Measurements from ENCODE around the gene NADK2. TPM values are rescaled to one million over a fixed set of nuclear protein-coding genes. Genes with fewer than 3 reads are reported as not detected.

Gene NADK2
- total RNA-seq, 1 donor from 2014 or later, result 20.7 TPM

GRCh38 chr5:36170832-36171424 lies 70.8 kb downstream of the NADK2 start:
- Histone ChIP-seq H4K20me1 (ENCODE audit: insufficient read depth, low read length) (peaks cover 3% of the 10 kb centered on the region), H3K4me1 (ENCODE audit: insufficient read depth, low read length) (no peaks in the 10 kb centered on the region), H3K36me3 (ENCODE audit: insufficient read depth, low read length) (peaks cover 63% of the 10 kb centered on the region), H3K27me3 (ENCODE audit: insufficient read depth, low read length) (no peaks in the 10 kb centered on the region), H2AFZ (ENCODE audit: low read depth, low read length) (no peak overlapping the region), H3K27ac (ENCODE audit: low read depth, low read length) (no peak overlapping the region), H3K9me3 (ENCODE audit: insufficient read depth, low read depth, low read length) (no peaks in the 10 kb centered on the region), H3K9ac (ENCODE audit: low read length) (no peak overlapping the region), H3K4me3 (ENCODE audit: insufficient read depth, low read depth, low read length) (no peak overlapping the region), H3K79me2 (ENCODE audit: insufficient read depth, low read length) (no peaks in the 10 kb centered on the region), H3K4me2 (ENCODE audit: low read length) (no peak overlapping the region)
- peaks cover 22% of the 10 kb centered on the region for H3K36me3 Mint-ChIP-seq (ENCODE audit: low read depth, unreplicated experiment)
- no peak for TF ChIP-seq EZH2 (IDR thresholded peaks at IDR 0.05; ENCODE audit: insufficient read depth, low read length)
- TF ChIP-seq, protein P1, sequence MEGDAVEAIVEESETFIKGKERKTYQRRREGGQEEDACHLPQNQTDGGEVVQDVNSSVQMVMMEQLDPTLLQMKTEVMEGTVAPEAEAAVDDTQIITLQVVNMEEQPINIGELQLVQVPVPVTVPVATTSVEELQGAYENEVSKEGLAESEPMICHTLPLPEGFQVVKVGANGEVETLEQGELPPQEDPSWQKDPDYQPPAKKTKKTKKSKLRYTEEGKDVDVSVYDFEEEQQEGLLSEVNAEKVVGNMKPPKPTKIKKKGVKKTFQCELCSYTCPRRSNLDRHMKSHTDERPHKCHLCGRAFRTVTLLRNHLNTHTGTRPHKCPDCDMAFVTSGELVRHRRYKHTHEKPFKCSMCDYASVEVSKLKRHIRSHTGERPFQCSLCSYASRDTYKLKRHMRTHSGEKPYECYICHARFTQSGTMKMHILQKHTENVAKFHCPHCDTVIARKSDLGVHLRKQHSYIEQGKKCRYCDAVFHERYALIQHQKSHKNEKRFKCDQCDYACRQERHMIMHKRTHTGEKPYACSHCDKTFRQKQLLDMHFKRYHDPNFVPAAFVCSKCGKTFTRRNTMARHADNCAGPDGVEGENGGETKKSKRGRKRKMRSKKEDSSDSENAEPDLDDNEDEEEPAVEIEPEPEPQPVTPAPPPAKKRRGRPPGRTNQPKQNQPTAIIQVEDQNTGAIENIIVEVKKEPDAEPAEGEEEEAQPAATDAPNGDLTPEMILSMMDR (IDR thresholded peaks at IDR 0.05; ENCODE audit: insufficient read depth, low read depth, low read length), result no peak
- no peaks in the 10 kb centered on the region for H3K4me1 Mint-ChIP-seq (ENCODE audit: low read depth, unreplicated experiment)
- H3K27ac Mint-ChIP-seq (ENCODE audit: unreplicated experiment), result no peak overlapping the region
- H3K9me3 Mint-ChIP-seq (ENCODE audit: unreplicated experiment), result no peaks in the 10 kb centered on the region
- FAIRE-seq (no peak), DNase-seq (ENCODE audit: low read depth) (no peak)
- no peaks in the 10 kb centered on the region for H3K27me3 Mint-ChIP-seq (ENCODE audit: low read depth, unreplicated experiment)
- no peak overlapping the region for H3K4me3 Mint-ChIP-seq (ENCODE audit: unreplicated experiment)

GRCh38 chr5:36168737-36169136 lies 73.0 kb downstream of the NADK2 start:
- Histone ChIP-seq H4K20me1 (ENCODE audit: insufficient read depth, low read length) (peaks cover 14% of the 10 kb centered on the region), H3K4me1 (ENCODE audit: insufficient read depth, low read length) (no peaks in the 10 kb centered on the region), H3K9ac (ENCODE audit: low read length) (no peak overlapping the region), H3K79me2 (ENCODE audit: insufficient read depth, low read length) (peaks cover 8% of the 10 kb centered on the region), H3K36me3 (ENCODE audit: insufficient read depth, low read length) (peaks cover 53% of the 10 kb centered on the region), H2AFZ (ENCODE audit: low read depth, low read length) (no peak overlapping the region), H3K4me3 (ENCODE audit: insufficient read depth, low read depth, low read length) (no peak overlapping the region), H3K27me3 (ENCODE audit: insufficient read depth, low read length) (no peaks in the 10 kb centered on the region), H3K9me3 (ENCODE audit: insufficient read depth, low read depth, low read length) (no peaks in the 10 kb centered on the region), H3K4me2 (ENCODE audit: low read length) (no peak overlapping the region), H3K27ac (ENCODE audit: low read depth, low read length) (no peak overlapping the region)
- H3K27me3 Mint-ChIP-seq (ENCODE audit: low read depth, unreplicated experiment), result no peaks in the 10 kb centered on the region
- H3K9me3 Mint-ChIP-seq (ENCODE audit: unreplicated experiment), result no peaks in the 10 kb centered on the region
- H3K36me3 Mint-ChIP-seq (ENCODE audit: low read depth, unreplicated experiment), result peaks cover 16% of the 10 kb centered on the region
- H3K27ac Mint-ChIP-seq (ENCODE audit: unreplicated experiment), result no peak overlapping the region
- H3K4me1 Mint-ChIP-seq (ENCODE audit: low read depth, unreplicated experiment), result no peaks in the 10 kb centered on the region
- no peak for DNase-seq (ENCODE audit: low read depth)
- TF ChIP-seq, protein P1 (IDR thresholded peaks at IDR 0.05; ENCODE audit: insufficient read depth, low read depth, low read length), result no peak
- no peak for TF ChIP-seq EZH2 (IDR thresholded peaks at IDR 0.05; ENCODE audit: insufficient read depth, low read length)
- H3K4me3 Mint-ChIP-seq (ENCODE audit: unreplicated experiment), result no peak overlapping the region
- no peak for FAIRE-seq

DNA sequence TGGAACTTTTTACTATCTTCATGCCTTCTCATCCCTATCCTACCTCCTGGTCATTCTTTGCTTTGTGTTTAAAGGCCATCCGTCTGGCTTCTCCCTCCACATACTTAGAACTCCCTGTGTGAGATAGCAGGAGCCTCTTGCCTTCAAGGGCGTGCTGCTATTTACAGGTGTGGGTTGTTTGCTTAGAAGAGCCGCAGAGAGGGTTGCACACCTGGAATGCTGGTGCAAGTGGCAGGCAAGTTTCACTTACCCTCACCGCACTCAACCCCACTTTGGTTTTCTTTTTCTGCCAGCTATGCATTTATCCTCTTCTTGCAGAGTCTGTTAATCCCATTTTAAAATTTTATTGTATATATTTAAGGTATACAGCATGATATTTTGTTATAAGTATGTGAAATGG lies 77.3 kb downstream of the NADK2 start:
- Histone ChIP-seq H3K79me2 (ENCODE audit: insufficient read depth, low read length) (peaks cover 47% of the 10 kb centered on the region), H3K4me2 (ENCODE audit: low read length) (no peak overlapping the region), H3K27me3 (ENCODE audit: insufficient read depth, low read length) (no peaks in the 10 kb centered on the region), H3K27ac (ENCODE audit: low read depth, low read length) (no peak overlapping the region), H4K20me1 (ENCODE audit: insufficient read depth, low read length) (peaks cover 22% of the 10 kb centered on the region), H3K36me3 (ENCODE audit: insufficient read depth, low read length) (peaks cover 46% of the 10 kb centered on the region), H3K4me1 (ENCODE audit: insufficient read depth, low read length) (no peaks in the 10 kb centered on the region), H3K9me3 (ENCODE audit: insufficient read depth, low read depth, low read length) (no peaks in the 10 kb centered on the region), H3K9ac (ENCODE audit: low read length) (no peak overlapping the region), H3K4me3 (ENCODE audit: insufficient read depth, low read depth, low read length) (no peak overlapping the region), H2AFZ (ENCODE audit: low read depth, low read length) (no peak overlapping the region)
- Mint-ChIP-seq H3K36me3 (ENCODE audit: low read depth, unreplicated experiment) (peaks cover 15% of the 10 kb centered on the region), H3K27ac (ENCODE audit: unreplicated experiment) (no peak overlapping the region), H3K4me3 (ENCODE audit: unreplicated experiment) (no peak overlapping the region), H3K27me3 (ENCODE audit: low read depth, unreplicated experiment) (no peaks in the 10 kb centered on the region), H3K4me1 (ENCODE audit: low read depth, unreplicated experiment) (no peaks in the 10 kb centered on the region), H3K9me3 (ENCODE audit: unreplicated experiment) (peaks cover 1% of the 10 kb centered on the region)
- TF ChIP-seq EZH2 (IDR thresholded peaks at IDR 0.05; ENCODE audit: insufficient read depth, low read length), result no peak
- TF ChIP-seq, protein P1 (IDR thresholded peaks at IDR 0.05; ENCODE audit: insufficient read depth, low read depth, low read length), result no peak
- FAIRE-seq (no peak), DNase-seq (ENCODE audit: low read depth) (no peak)

Measured in astrocyte (in vitro differentiated cells and primary cell).